ENCODE data around the gene FBXL16.

FBXL16 gene

DNA sequence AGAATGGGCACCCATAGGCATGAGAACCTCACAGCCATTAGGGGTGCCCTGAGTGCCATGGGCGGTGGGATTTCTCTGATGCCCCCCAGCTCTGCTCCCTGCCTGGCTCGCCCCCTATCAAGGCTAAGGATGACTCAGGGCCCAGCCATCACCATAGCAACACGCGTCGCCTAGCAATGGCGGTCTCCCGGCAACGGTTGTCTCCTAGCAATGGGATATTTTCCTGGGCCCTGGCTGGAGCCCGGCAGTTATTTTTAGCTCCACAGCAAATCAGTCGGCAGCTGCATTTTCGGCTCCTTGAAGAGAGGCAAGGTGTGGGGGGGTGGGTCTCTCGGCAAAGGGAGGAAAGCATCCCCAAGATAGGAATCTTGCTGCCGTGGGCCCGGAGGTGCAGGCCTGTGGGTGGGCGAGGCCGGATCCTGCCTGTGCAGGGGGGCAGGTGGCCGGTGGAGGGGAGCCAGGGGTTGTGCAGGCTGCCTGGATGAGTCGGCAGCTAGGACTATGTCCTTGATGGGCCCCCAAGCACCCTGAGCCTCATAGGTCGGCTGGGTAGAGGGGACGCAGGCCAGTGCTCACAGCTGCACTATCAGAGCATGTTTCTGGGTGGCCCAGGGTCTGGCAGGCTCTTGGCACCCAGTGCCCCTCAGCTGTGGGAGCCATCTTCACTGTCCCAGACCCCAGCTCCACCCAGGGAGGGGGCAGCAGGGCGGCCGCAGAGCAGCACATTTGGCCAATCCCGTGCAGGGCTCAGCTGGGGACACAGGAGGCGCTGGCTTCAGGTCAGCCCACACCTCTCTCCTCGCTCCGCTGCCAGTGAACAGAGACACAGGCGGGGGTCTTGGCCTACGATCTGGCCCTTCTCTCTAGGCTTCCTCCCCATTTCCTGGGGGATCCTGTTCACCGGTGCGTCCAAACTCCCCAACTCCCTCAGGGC, 4.2 kb upstream of the FBXL16 start:
- H3K36me3 Mint-ChIP-seq = no peaks in the 10 kb centered on the region
- H3K27me3 Mint-ChIP-seq = peaks cover 17% of the 10 kb centered on the region
- H3K4me1 Mint-ChIP-seq = no peaks in the 10 kb centered on the region
- H3K9me3 Mint-ChIP-seq = no peaks in the 10 kb centered on the region
- no peak overlapping the region for H3K4me3 Mint-ChIP-seq
- H3K27ac Mint-ChIP-seq = no peak overlapping the region

- Mint-ChIP-seq H3K36me3 (no peaks in the 10 kb centered on the region), H3K4me3 (no peak overlapping the region), H3K27ac (no peak overlapping the region), H3K4me1 (no peaks in the 10 kb centered on the region), H3K9me3 (no peaks in the 10 kb centered on the region), H3K27me3 (peaks cover 19% of the 10 kb centered on the region)
Observed at GRCh38 chr16:708959-709358, 3.4 kb upstream of the FBXL16 start.

- Mint-ChIP-seq H3K4me3 (no peak overlapping the region), H3K27me3 (peaks cover 21% of the 10 kb centered on the region), H3K4me1 (no peaks in the 10 kb centered on the region), H3K27ac (no peak overlapping the region), H3K36me3 (no peaks in the 10 kb centered on the region), H3K9me3 (no peaks in the 10 kb centered on the region)
Observed at GRCh38 chr16:708019-708418, 2.4 kb upstream of the FBXL16 start.

DNA sequence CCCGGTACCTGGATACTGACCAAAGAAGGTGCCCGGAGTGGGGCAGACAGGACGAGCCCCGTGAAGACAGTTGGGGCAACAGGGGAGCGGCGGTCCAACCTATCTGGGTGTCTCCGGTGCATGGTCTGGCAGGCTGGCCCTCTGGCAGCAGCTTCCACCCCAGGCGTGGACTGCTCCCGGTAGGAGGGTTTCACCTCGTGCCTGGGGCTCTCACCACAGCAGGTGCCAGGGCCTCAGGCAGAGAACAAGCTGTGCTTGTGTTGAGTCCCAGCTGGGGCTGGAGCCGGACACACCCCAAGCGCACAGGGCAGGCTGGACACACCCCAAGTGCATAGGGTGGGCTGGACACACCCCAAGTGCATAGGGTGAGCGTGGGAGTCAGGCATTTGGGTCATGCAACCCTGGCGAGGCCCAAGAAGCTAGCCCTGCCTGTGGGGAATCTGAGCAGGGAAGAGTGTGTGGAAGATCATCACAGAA, 1.5 kb upstream of the FBXL16 start:
- H3K27me3 Mint-ChIP-seq = peaks cover 28% of the 10 kb centered on the region
- no peaks in the 10 kb centered on the region for H3K36me3 Mint-ChIP-seq
- no peak overlapping the region for H3K27ac Mint-ChIP-seq
- no peaks in the 10 kb centered on the region for H3K9me3 Mint-ChIP-seq
- H3K4me1 Mint-ChIP-seq = no peaks in the 10 kb centered on the region
- H3K4me3 Mint-ChIP-seq = no peak overlapping the region

- no peak overlapping the region for H3K27ac Mint-ChIP-seq
- H3K4me3 Mint-ChIP-seq = peak overlapping the region; percentile 15
- H3K27me3 Mint-ChIP-seq = peaks cover 28% of the 10 kb centered on the region
- no peaks in the 10 kb centered on the region for H3K36me3 Mint-ChIP-seq
- H3K4me1 Mint-ChIP-seq = peaks cover 2% of the 10 kb centered on the region
- H3K9me3 Mint-ChIP-seq = no peaks in the 10 kb centered on the region
Observed at GRCh38 chr16:706189-707061, 824 bp upstream of the FBXL16 start.

GRCh38 chr16:704552-705380, 835 bp downstream of the FBXL16 start:
- Mint-ChIP-seq H3K27me3 (peaks cover 24% of the 10 kb centered on the region), H3K9me3 (no peaks in the 10 kb centered on the region), H3K27ac (no peak overlapping the region), H3K4me3 (no peak overlapping the region), H3K36me3 (no peaks in the 10 kb centered on the region), H3K4me1 (peaks cover 6% of the 10 kb centered on the region)

DNA sequence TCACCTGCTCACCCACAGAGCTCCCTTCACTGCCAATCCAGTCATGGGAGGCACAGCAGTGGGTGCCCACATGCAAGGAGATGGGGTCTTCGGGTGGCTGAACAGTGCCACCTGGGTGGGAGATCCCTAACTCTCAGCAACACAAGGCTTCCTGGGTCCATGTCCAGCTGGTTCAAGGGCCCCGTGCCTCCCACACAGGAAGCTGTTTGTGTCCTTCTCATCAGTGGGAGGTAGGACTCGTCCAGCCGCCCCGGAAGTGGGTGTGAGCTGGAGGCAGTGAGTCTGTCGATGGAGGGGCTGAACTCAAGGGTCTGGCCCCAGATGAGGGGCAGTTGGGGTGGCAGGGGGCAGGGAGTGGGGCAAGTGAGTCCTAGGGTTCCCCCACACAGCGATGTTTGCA, 1.6 kb downstream of the FBXL16 start:
- Mint-ChIP-seq H3K4me3 (no peak overlapping the region), H3K4me1 (peaks cover 9% of the 10 kb centered on the region), H3K36me3 (no peaks in the 10 kb centered on the region), H3K27ac (no peak overlapping the region), H3K27me3 (peaks cover 23% of the 10 kb centered on the region), H3K9me3 (no peaks in the 10 kb centered on the region)

DNA sequence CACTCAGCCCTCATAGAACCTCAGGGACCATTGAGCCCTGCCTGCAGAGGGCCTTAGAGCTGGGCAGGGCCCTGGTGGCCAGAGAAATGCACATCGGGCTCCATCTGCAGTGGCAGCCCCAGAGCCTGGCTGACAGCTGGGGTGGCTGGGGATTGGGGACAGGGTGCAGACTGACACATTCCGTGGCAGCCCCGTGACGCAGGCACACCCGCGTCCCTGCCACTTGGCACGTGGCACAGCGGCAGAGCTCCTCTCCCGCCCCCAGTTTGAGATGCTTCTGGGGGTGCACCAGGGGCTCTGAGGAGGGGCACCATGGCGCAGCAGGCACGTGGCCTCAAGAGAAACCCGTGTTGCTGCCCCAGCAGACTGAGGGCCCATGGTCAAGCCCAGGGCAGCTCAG, 2.2 kb downstream of the FBXL16 start:
- Mint-ChIP-seq H3K4me3 (no peak overlapping the region), H3K9me3 (no peaks in the 10 kb centered on the region), H3K4me1 (peaks cover 9% of the 10 kb centered on the region), H3K36me3 (no peaks in the 10 kb centered on the region), H3K27me3 (peaks cover 19% of the 10 kb centered on the region), H3K27ac (no peak overlapping the region)

DNA sequence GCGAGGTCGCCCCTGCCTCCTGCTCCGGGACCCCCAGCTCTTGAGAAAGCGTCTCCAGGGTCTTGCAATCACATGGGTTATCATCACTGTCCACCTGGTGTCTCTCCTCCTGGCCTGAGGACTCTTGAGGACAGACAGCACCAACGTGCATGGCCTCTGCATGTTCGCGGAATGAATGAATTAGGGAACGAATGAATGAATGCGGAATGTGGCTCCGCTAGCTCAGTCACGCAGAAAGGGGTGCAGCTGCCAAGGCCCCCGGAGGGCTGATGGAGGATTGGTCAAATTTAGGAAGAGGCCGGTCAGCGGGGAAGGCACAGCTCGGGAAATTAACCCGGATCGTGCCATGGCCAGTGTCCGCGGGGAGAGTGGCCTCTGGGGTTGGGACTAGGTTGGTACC, 3.3 kb downstream of the FBXL16 start:
- peaks cover 14% of the 10 kb centered on the region for H3K27me3 Mint-ChIP-seq
- H3K36me3 Mint-ChIP-seq = no peaks in the 10 kb centered on the region
- H3K4me3 Mint-ChIP-seq = no peak overlapping the region
- peaks cover 9% of the 10 kb centered on the region for H3K4me1 Mint-ChIP-seq
- no peaks in the 10 kb centered on the region for H3K9me3 Mint-ChIP-seq
- H3K27ac Mint-ChIP-seq = no peak overlapping the region

DNA sequence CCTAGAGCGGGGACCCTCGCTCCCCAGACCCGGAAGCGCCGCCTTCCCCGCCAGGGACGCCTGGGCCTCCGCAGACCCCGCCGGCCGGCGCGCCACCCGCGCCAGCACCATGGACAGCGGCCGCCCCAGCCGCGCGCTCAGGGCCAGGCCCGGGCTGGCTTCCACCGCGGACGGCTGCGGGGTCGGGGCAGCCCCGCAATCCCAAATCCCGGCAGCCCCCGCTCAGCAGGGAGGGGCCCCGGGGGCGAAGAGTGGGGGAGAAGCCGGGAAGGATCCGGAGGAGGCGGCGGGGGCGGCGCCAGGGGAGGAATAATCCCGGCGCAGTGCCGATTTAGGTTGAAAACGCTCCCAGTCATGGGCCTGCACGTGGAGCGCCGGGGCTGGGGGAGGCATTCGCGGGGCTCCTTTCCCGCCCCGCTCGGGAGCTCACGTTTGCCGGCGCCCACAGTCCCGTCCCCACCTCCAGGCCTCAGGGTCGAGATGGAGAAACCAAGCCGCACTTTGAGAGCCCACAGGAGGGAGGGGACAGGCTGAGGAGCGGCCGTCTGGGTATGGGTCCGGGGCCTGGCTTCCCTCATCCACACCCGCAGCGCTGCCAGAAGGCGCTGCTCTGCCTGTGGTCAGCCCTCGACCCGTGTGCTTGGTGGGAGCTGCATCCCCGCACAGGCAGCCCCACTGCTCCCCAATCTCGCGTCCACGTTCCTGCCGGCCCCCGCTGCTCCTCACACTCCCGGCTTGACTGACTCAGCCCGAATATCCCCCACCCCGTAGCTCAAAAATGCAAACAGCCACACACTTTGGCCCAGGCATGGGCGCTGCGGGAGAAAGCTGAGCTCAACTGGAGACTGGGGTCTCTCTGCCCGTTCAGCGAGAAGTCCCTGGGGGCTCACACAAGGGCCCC, 4.7 kb downstream of the FBXL16 start:
- no peaks in the 10 kb centered on the region for H3K36me3 Mint-ChIP-seq
- peaks cover 12% of the 10 kb centered on the region for H3K27me3 Mint-ChIP-seq
- no peaks in the 10 kb centered on the region for H3K9me3 Mint-ChIP-seq
- no peak overlapping the region for H3K27ac Mint-ChIP-seq
- no peak overlapping the region for H3K4me3 Mint-ChIP-seq
- peaks cover 15% of the 10 kb centered on the region for H3K4me1 Mint-ChIP-seq

DNA sequence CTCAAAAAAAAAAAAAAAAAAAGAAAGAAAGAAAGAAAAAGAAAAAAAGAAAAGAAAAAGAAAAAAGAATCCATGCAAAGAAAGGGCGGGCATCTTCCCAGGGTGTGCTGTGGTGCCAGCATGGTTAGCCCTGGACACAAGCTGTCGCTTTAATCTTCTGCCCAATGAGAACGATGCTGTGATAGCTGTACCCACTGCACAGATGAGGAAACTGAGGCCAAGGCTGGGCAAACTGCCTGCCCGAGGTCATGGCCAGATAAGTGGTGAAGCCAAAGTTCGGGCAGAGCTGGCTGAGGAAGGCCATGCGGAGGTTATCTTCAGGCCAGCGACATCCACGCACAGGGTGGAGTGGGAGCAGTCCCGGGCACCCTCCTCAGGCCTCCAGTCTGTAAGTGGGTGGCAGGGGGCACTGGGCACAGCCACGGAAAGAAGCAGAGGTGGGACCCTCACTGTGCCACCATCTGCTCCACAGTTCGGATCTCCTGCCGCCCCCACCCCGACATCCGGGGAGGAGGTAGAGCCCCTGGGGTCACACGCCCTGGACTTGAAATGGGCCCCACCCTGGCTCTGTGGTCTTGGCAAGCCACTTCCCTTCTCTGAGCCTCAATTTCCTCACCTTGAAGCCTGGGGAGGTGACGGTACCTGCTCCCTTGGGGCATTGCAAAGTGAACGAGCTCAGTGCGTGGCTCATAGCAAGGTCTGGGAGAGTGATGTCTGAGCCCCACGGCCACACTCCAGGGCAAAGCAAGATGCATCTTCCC, 6.5 kb downstream of the FBXL16 start:
- Mint-ChIP-seq H3K27ac (no peak overlapping the region), H3K4me1 (peaks cover 22% of the 10 kb centered on the region), H3K4me3 (no peak overlapping the region), H3K9me3 (no peaks in the 10 kb centered on the region), H3K36me3 (no peaks in the 10 kb centered on the region), H3K27me3 (peaks cover 9% of the 10 kb centered on the region)

- Mint-ChIP-seq H3K27me3 (no peaks in the 10 kb centered on the region), H3K4me3 (peak overlapping the region; percentile 79), H3K9me3 (no peaks in the 10 kb centered on the region), H3K27ac (no peak overlapping the region), H3K4me1 (peaks cover 22% of the 10 kb centered on the region), H3K36me3 (no peaks in the 10 kb centered on the region)
Observed at GRCh38 chr16:695355-696089, 10.1 kb downstream of the FBXL16 start.

DNA sequence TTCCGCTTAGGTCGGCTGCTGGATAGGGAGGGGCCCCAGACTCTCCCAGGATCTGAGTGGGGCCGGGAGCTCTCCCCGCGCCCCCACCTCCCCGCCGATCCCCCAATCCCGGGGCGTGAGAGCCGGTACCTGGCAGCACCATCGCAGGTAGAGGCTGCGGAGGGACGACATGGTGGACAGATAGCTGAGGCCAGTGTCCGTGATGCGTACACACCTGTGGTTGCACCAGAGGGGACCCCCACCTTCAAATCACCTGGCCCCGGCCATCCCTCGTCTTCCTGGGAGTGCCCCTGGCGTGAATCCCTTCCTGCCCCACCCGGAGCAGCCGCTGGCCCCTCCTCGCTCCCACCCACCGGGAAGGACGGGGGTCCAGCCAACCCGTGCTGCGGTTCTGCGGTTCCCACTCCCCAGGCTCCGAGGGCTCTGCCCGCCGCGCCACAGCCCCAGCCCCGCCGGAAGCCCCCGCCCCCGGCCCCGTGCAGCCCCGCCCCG, 10.7 kb downstream of the FBXL16 start:
- H3K9me3 Mint-ChIP-seq = no peaks in the 10 kb centered on the region
- H3K27me3 Mint-ChIP-seq = no peaks in the 10 kb centered on the region
- no peak overlapping the region for H3K27ac Mint-ChIP-seq
- peaks cover 26% of the 10 kb centered on the region for H3K4me1 Mint-ChIP-seq
- no peaks in the 10 kb centered on the region for H3K36me3 Mint-ChIP-seq
- no peak overlapping the region for H3K4me3 Mint-ChIP-seq

Data from activated naive CD4-positive, alpha-beta T cell treated with anti-CD3 and anti-CD28 coated beads, Interleukin-2, amount 50 U/mL, for 24 hours (primary cell).